NCI-H226 (cell line): ENCODE data around the gene RELL2.

Source experiments
- DNase-seq: peaks from one replicate; pipeline ENCODE4 v3.0.0-alpha.2; 2015

RELL2 gene

DNA sequence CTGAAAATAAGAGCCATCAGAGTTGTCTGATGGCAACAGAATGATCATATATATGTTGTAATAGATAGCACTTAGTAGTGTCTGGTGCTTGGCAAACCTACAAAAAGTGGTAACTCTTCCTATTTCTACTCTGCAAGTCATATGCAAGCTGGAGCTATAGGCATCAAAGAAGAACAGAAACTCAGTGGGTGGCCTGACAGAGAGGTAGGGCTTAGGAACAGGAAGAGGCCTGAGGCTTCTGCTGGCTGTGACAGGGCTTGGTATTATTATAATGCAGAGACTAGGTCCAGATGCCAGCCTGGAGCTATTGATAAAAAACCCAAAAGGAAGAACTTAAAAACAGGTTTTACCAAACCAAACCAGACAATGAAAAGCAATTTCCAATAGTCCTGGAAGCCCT, 13.6 kb upstream of the RELL2 start:
- no peak for DNase-seq

DNA sequence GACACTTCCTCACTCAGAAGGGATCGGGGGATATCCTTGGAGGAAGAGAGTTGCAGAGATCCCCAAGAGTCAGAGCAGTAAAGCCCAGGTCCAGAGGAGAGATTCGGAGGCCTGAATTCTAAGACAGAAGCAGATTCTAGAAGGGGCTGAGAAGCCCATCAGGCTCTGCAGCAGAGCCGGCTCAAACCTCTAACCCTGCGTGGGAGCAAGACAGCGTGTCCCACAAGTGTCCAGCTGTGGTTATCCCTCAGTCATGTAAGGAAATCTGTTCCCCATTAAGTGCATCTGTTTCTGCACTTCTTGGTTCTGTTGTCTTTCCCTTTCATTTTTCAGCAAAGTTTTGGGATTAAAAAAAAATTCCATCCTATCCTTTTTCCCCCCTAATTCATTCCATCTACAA, 13.2 kb upstream of the RELL2 start:
- DNase-seq: no peak

DNA sequence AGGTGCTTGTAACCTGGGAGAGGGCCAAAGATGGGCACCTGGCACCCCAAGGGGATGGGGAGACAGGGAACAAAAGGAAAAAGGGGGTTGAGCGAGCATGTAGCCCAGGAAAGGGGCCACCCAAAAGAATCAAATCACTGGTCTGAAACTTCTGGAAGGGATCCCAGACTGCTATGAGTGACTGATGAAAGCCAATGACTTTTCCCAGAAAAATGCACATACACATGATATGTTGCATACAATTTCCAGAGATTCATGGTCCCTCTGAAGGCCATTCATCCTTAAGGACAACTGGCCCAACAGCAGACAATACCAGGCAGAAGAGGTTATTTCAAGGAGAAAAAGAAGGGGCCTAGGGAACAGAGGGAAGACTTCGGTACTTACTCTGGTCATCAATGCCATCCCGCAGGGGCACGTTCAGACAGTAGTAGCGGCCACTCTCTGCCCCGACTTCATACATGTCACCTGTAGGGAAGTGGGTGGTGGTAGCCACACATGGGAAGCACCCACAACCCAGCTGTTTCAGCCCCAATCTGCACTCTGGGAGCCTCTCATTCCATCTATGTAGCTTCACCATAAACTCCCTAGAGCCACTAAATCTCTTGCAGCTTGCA, 8.5 kb upstream of the RELL2 start:
- DNase-seq: no peak

DNA sequence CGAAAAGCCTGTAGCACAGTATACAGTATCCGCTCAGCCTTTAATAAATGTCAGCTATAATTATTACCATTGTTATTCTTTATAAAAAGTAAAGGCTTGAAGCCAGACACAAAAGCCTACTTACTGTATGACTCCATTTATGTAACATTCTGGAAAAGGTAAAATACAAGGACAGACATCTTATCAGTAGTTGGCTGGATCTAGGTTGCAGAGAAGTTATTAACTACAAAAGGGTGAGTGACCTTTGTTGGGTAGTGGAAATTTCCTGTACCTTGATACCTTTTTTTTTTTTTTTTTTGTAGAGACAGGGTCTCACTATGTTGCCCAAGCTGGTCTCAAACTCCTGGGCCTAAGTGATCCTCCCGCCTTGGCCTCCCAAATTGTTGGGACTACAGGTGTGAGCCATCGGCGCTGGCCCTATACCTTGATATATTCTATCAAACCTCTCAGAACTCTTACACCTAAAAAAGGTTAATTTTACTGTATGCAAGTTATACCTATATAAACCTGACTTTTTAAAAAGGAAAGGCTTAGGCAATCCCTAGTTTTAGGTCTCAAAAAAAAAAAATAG, 6.1 kb upstream of the RELL2 start:
- DNase-seq: no peak

DNA sequence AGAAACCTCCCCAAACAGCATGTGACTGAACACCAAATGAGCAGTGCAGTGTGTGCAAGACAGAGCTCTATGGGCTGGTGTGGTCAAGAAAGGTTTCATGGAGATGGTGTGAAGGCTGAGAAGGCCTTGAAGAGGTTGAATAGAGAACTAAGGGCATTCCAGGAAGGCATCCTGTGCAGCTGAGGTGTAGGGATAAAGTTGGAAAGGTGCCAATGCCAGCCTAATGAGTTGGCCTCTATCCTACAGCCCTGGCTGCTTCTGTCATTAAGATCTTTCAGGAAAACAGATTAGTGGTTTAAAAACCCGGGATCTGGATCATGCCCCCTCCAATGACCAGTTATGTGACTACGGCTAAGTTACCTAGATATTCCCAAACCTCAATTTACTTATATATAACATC, 4.1 kb upstream of the RELL2 start:
- no peak for DNase-seq

DNA sequence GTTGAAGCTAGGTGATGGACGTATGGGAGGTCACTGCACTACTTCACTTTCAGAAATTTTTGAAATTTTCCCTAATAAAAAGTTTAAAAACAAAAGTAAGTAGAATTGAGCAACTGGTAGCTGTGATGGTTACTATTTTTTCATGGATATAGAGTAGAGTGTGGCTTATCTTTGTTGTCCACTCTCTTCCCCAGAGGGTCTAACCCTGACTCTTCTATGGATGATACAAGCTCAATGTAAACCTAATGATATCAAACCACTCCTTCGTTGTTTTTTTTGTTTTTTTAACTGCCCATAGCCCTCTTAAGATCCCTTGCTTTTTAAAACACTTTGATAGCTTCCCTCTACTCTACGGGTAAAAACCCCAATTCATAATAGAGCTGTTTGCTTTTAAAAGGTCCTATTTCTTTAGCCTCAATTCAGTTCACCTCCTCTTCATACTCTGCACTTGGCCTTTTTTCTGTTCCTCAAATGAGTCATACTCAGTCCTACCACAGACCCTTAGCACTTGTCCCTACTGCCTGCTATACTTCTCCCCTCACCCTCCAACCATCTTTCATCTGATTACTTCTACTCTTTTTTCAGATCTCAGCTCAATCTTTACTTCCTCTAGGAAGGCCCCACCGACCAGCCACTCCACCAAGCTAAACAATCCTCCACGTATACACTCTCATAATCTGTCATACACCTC, 2.8 kb upstream of the RELL2 start:
- DNase-seq: no peak

DNA sequence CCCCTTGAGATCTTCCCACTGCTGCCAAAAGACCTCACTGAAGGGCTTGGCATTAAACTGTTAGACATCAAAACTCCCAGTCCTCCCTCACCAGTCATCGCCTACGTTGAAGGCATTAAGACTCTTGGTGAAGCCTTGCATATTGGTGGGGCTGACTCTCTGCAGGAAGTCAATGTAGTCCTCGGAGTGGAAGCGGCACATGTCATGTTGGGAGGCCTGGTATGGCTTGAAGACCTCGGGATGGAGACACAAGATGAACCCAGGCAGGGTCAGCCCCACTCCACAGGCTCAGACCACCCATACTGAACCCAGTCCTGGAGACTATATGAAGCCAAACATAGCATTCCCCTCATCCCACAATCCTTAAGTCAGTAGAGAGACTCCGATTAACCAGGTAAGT, 2.1 kb upstream of the RELL2 start:
- DNase-seq: no peak

DNA sequence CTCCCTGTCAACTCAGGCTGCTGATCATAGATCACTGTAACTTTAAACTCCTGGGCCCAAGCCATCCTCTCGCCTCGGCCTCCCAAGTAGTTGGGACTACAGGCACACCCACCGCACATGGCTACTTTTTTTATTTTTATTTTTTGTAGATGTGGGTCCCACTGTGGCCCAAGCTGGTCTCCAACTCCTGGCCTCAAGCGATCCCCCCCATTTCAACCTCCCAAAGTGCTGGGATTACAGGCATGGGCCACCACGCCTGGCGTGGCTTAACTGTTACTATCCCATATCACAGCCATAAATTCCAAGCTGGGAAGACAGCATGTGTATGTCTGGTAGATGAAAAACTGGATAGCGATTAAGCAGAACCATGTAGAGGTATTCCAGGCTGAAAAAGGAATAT, 1.2 kb upstream of the RELL2 start:
- no peak for DNase-seq

DNA sequence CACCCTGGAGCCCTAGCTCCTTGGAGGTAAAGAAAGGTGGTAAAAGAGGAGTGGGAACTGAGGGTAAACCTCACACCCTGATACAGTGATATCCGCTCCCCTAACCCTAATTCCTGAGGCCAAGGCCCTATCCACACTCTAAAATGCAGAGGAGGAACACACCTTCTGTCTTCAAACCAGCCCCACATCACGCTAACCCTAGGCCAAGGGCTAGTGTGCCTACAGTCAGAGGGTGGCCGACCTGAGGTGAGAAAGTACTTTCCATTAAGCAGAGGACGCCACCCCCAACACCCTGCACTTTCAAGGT, 738 bp upstream of the RELL2 start:
- DNase-seq: no peak

DNA sequence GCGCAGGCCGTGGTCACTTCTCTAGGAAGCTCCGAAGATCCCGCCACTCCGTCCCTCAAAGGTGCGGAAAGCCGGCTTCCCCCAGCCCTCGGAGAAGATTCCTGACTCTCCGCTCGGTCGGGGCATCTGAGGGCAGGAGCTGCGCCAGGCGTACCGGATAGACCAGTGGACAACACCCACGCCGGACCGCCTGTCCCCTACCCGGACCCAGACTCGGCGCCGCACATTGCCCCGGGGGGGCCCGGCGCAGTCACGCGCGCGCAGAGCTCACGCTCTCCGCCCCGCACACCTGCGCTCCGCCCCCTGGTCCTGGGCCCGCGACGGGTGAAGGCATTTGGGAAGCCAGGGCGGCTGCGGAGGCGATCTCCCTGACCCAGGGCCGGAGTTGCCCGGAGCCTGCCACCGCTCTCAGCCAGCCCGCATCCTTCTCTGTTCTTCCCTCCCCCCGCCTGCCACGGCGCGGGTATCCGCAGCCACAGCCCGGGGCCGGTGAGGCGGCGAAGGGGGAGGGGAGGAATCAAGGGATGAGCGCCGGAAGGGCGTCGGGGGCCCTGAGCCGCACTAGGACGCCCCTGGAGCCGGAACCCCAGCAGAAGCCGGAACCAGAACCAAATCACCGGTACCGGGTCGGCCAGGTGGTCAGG, 448 bp downstream of the RELL2 start:
- DNase-seq: no peak

DNA sequence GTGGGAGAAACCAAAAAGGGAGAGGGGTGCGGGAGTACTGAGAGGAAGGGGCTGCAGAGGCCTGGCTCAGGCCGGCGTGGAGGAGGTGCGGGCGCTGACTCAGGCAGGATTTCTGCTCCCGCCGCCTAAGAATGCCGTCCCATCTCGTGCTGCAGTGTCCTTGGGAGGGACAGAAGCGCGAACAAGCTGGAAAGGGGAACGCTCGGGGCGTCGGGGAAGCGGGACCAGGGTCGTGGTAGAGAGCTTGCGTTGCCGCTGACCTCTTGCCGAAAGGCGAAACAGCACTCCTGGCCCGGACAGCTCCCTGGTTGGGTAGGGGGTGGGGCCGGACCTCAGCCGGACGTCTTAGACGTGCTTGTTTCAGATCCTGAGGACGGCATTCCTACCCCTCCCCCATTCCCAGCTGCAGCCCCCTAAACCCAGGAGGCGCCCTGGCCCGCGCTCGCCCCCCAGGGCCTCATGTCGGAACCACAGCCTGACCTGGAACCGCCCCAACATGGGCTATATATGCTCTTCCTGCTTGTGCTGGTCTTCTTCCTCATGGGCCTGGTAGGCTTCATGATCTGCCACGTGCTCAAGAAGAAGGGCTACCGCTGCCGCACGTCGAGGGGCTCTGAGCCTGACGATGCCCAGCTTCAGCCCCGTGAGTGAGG, 1.1 kb downstream of the RELL2 start:
- DNase-seq: peak; percentile 27

DNA sequence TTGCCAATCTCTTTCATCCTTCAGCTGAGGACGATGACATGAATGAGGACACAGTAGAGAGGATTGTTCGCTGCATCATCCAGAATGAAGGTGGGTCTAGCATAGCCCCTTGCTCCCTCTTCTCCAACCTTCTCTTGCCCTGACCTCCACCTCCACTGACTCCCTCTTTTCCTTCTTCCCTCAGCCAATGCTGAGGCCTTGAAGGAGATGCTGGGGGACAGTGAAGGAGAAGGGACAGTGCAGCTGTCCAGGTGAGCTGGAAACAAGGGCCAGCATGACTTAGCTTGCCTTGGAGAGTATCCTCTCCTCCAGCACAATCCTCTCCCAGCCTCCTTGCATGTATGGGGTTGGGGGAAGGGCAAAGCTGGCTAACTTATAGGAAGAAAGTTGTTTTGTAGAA, 2.0 kb downstream of the RELL2 start:
- DNase-seq: no peak

DNA sequence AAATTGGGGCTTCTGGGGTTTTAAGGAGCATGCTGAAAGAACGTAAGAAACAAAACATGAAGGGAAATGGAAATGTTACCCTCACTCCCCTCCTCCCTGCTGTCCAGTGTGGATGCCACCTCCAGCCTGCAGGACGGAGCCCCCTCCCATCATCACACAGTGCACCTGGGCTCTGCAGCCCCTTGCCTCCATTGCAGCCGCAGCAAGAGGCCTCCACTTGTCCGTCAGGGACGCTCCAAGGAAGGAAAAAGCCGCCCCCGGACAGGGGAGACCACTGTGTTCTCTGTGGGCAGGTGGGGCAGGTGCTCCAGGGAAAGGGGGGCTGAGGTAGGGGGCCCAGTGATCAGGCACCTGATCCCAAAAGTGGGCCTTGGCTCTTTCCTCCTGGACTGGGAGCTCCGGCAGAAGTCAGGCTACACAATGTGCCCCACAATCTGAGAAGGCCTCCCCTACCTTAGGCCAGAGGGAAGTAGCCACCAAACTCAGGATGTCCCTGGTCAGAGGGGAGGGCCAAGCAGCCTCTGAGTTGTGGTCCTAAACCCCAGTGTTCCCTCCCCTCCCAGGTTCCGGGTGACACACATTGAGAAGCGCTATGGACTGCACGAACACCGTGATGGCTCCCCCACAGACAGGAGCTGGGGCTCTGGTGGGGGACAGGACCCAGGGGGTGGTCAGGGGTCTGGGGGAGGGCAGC, 2.7 kb downstream of the RELL2 start:
- no peak for DNase-seq

DNA sequence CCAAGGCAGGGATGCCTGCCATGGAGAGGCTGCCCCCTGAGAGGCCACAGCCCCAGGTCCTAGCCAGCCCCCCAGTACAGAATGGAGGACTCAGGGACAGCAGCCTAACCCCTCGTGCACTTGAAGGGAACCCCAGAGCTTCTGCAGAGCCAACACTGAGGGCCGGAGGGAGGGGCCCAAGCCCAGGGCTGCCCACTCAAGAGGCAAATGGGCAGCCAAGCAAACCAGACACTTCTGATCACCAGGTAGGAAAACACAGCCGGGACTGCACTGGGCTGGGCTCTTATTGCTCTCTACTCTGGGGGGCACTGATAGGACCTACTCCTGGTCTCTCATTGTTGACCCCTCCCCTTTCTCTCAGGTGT, 3.2 kb downstream of the RELL2 start:
- DNase-seq: no peak

DNA sequence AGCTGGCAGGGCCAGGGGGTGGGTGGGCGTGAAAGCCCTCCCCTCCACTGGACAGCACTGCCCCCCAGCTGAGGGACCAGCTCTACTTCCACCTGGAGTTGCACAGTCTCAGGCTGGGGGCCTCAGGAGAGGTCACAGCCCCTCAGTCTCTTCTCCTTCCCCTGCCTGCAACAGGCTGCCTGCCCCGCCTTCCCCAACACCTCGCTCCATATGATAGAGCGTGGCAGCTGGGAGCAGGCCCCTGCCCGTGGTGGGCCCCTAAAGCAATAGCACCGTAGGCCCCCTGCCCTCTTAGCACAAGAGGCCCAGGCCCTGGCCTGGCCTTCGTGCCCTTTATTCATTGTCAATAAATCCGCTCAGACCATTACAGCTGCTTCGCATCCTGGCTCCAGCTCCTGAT, 3.9 kb downstream of the RELL2 start:
- no peak for DNase-seq

DNA sequence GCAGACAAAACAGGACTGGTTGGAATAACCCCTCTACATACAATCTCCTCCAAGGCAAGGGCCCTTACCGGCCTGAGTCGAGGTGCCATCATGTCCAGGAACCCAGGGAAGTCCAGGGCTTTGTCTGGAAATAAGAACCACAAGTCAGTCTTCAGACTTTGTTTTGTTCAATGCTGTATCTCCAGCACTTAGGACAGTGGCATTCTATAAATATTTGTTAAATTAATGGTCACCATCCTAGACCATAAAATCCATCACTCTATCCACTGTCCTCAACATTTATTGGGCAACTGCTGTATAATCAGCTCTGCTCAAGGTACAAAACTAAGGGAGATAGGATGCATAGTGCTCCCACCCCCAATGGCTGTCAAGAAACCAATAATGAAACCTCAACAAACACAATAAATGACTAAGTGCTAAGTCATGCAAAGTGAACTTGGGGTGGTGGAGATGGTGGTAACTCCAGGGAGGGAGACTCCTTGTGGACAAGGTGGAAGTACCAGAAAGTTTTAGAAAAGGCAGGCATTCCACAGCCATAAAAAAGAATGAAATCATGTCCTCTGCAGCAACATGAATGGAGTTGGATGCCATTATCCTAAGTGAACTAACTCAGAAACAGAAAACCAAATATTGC, 5.0 kb downstream of the RELL2 start:
- DNase-seq: peak; percentile 60

DNA sequence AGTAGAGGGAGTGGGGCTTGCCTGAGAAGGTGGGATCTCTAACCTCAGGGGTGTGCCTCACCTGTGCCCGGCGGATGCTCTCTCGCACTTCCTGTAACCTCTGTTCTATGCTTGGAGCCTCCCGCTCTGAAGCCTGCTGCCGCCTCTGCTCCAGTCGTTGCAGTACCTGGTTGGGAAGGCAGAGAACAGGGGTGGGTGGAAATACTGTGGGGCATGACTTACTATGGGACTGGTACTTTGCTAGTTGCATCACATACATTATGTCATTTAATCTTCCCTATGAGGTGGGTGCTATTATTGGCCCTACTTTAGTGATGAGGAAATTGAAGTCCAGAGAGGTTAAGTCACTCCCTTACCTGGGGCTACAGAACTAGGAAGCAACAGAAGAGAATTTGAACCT, 9.2 kb downstream of the RELL2 start:
- no peak for DNase-seq

DNA sequence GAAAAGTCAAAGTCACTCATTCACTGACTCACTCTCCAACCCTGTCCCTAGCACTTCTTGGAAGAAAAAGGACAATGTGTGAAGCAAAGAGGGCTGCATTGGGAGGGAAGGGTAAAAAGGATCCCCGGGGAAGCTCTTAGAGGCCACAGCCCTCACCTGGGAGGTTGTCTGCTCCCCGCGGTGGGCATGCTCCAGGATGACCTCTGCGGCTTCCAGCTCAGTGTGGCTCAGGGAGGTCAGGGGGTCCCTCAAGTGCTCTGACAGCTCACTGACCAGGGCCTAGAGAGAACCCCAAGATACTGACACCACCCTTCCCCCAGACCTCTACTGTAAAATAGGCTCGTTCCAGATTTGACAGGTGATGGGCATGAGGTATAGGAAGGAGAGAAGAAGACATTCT, 10.4 kb downstream of the RELL2 start:
- DNase-seq: no peak

DNA sequence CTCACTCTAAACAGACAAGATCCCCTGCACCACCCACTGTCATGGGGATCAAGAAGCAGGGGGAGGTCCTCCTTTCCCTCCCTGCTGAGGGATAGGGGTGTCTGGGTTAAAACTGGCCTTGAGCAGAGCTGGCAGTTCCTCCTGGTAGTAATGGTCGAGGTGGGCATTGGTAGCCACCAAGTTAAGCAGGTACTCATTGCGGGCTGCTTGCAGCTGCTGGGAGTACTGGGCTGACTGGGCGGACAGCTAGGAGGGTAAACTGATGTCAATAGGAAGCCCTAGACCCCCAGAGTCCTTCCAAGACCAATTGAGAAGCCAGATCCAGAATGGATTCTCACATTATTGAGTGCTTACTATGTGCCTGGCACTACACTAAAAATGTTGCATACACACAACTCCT, 11.1 kb downstream of the RELL2 start:
- no peak for DNase-seq

DNA sequence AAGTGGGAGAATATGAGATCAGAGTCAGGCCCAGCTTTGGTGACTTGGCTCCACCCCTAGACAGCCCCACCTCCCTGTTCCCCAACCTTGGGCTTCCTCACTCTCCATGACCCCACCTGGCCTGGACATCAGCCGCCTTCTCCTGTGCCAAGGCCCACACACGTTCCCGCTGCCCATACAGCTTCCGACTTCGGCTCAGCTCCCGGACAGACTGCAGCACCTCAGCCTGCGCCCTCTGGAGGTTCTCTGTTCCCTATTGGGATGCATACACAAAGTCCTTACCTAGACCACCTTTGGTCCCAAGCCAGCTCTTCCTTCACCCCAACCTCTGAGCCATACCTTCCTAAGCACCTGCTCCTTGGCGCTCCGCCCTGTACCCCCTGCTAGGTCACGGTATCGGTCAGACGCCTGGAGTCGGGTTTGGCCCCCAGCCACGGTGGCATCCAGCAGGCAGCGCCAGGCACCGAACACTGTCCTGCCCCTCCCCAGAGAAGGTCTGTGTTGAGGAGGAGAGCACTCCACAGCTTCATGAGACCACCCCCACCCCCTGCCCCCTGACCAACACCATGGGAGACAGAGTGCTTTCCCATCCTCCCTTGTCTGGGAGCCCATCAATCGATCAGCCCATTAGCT, 12.4 kb downstream of the RELL2 start:
- no peak for DNase-seq

DNA sequence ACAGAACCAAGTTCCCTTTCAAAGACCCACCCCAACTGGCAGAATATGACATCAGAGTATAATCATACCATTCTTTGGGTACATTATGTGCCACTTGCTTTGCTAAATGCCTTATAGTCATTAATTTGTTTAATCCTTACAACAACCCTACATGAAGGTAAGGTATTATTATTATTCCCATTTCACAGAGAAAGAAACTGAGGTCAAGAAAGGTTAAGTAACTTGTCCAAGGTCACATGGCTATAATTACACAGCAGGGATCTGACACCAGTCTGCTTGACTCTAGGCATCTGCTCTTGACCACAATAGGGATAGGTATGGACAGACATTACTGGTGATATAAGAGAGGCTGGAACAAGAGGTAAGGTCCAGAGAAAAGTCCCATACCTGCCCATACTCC, 13.2 kb downstream of the RELL2 start:
- no peak for DNase-seq
